H1 (cell line): ENCODE data around the gene TRIM14. TPM values are rescaled to one million over a fixed set of nuclear protein-coding genes. Genes with fewer than 3 reads are reported as not detected.

Source experiments
- CTCF ChIA-PET: fragments of 300-600 bp; sonication (Branson Sonifier 250); formaldehyde crosslinking; loops from one replicate; lab custom pipeline; 2021; ENCODE audit not compliant: partially characterized antibody; lab: Charles Lee
- POLR2A ChIA-PET: fragments of 300-600 bp; sonication (Branson Sonifier 250); formaldehyde crosslinking; loops from one replicate; lab custom pipeline; 2021; ENCODE audit warnings: inconsistent platforms; ENCODE audit not compliant: partially characterized antibody; lab: Charles Lee
- DNase-seq, 2 experiments: peaks; one replicate each; pipeline versions ENCODE4 v3.0.0 to v3.0.0-alpha.2; 2010 to 2022; ENCODE audit warnings: low spot score in 2 of 2, low read depth in 1 of 2, mixed read lengths in 1 of 2
- FAIRE-seq: peaks from 2 replicates; lab custom pipeline; 2011; peaks lifted over from hg19 to GRCh38; lab: Jason Lieb, UNC
- H2AFZ ChIP-seq: 2 replicates; pipeline ENCODE4 v1.8.1; 2012; ENCODE audit warnings: low read length, inconsistent platforms
- H2AK5ac ChIP-seq: 2 replicates; pipeline ENCODE4 v1.6.1; 2013; ENCODE audit warnings: low read depth, low read length
- H2BK120ac ChIP-seq: replicated peaks from 2 replicates; pipeline ENCODE3; 2013; ENCODE audit warnings: low read depth, low read length, inconsistent platforms
- H2BK12ac ChIP-seq: 2 replicates; pipeline ENCODE4 v1.6.1; 2013; ENCODE audit warnings: low read depth, low read length
- H2BK15ac ChIP-seq: 2 replicates; pipeline ENCODE4 v1.6.1; 2013; ENCODE audit warnings: low read length
- H2BK20ac ChIP-seq: 2 replicates; pipeline ENCODE4 v1.6.1; 2013; ENCODE audit warnings: low read length
- H2BK5ac ChIP-seq: 2 replicates; pipeline ENCODE4 v1.6.1; 2013; ENCODE audit warnings: low read depth, low read length
- H3K14ac ChIP-seq: 2 replicates; pipeline ENCODE4 v1.6.1; 2013; ENCODE audit warnings: inconsistent platforms; ENCODE audit not compliant: insufficient read length
- H3K18ac ChIP-seq: 2 replicates; pipeline ENCODE4 v1.6.1; 2013; ENCODE audit warnings: low read length; ENCODE audit errors: extremely low read depth
- H3K23ac ChIP-seq: 2 replicates; pipeline ENCODE4 v1.6.1; 2013; ENCODE audit warnings: inconsistent platforms; ENCODE audit not compliant: insufficient read length
- H3K23me2 ChIP-seq: 2 replicates; pipeline ENCODE4 v1.6.1; 2013; ENCODE audit warnings: low read depth, low read length
- H3K27ac ChIP-seq: 2 replicates; pipeline ENCODE4 v1.6.1; 2011; ENCODE audit warnings: low read depth, low read length, inconsistent platforms
- H3K27me3 ChIP-seq, 4 experiments: replicated peaks in 1 of 4; 1 replicate in 1 of 4; 2 replicates in 3 of 4; pipeline versions ENCODE4 v1.6.1 to v1.8.1; 2011 to 2013; ENCODE audit warnings: low read length in 3 of 4, mild to moderate bottlenecking in 3 of 4, inconsistent platforms in 2 of 4, mixed read lengths in 2 of 4, moderate library complexity in 1 of 4; ENCODE audit not compliant: control insufficient read depth in 3 of 4, insufficient read depth in 3 of 4; ENCODE audit errors: extremely low read depth in 1 of 4
- H3K36me3 ChIP-seq, 4 experiments: 2 replicates each; pipeline versions ENCODE4 v1.6.1 to v1.8.1; 2011 to 2013; ENCODE audit warnings: mild to moderate bottlenecking in 4 of 4, low read length in 3 of 4, moderate library complexity in 2 of 4, control low read depth in 1 of 4, inconsistent platforms in 1 of 4; ENCODE audit not compliant: insufficient read depth in 4 of 4, control insufficient read depth in 2 of 4
- H3K4ac ChIP-seq: replicated peaks from 2 replicates; pipeline ENCODE3; 2013; ENCODE audit warnings: low read length, low read depth, mixed read lengths, inconsistent platforms; ENCODE audit not compliant: insufficient read length
- H3K4me1 ChIP-seq, 4 experiments: replicated peaks in 1 of 4; 1 replicate in 1 of 4; 2 replicates in 3 of 4; pipeline versions ENCODE4 v1.6.1 to v1.8.1; 2011 to 2013; ENCODE audit warnings: low read length in 3 of 4, inconsistent platforms in 2 of 4, mixed read lengths in 1 of 4; ENCODE audit not compliant: insufficient read depth in 4 of 4, control insufficient read depth in 3 of 4
- H3K4me2 ChIP-seq, 2 experiments: 2 replicates each; pipeline versions ENCODE4 v1.6.1 to v1.8.1; 2011 to 2013; ENCODE audit warnings: low read depth in 2 of 2, low read length in 2 of 2, control low read depth in 1 of 2, inconsistent platforms in 1 of 2, mild to moderate bottlenecking in 1 of 2; ENCODE audit not compliant: insufficient read depth in 1 of 2
- H3K4me3 ChIP-seq, 4 experiments: fragments of 200-600, 300-600 bp in 1 of 4; sonication (generic), shearing (Covaris generic), sonication (Bioruptor Twin) in 1 of 4; 2 replicates each; pipeline versions ENCODE4 v1.5.1 to v1.8.1; 2011 to 2016; ENCODE audit warnings: low read length in 4 of 4, low read depth in 3 of 4, control low read depth in 2 of 4, inconsistent platforms in 2 of 4, mild to moderate bottlenecking in 2 of 4, mixed read lengths in 1 of 4, moderate library complexity in 1 of 4; ENCODE audit not compliant: insufficient read depth in 2 of 4; ENCODE audit errors: extremely low read depth in 1 of 4
- H3K56ac ChIP-seq: replicated peaks from 2 replicates; pipeline ENCODE3; 2013; ENCODE audit warnings: low read depth, mild to moderate bottlenecking, mixed read lengths, low read length, inconsistent platforms; ENCODE audit not compliant: insufficient read length
- H3K79me1 ChIP-seq: 2 replicates; pipeline ENCODE4 v1.6.1; 2013; ENCODE audit warnings: low read depth, low read length, control low read depth
- H3K79me2 ChIP-seq, 2 experiments: 2 replicates each; pipeline versions ENCODE4 v1.6.1 to v1.8.1; 2012 to 2013; ENCODE audit warnings: low read length in 2 of 2, mild to moderate bottlenecking in 2 of 2, inconsistent platforms in 1 of 2; ENCODE audit not compliant: insufficient read depth in 2 of 2, control insufficient read depth in 1 of 2
- H3K9ac ChIP-seq, 4 experiments: replicated peaks in 1 of 4; 1 replicate in 1 of 4; 2 replicates in 3 of 4; pipeline versions ENCODE4 v1.6.1 to v1.8.1; 2011 to 2013; ENCODE audit warnings: low read depth in 3 of 4, low read length in 3 of 4, control low read depth in 2 of 4, mild to moderate bottlenecking in 2 of 4, moderate library complexity in 2 of 4, inconsistent platforms in 1 of 4; ENCODE audit errors: extremely low read depth in 1 of 4
- H3K9me3 ChIP-seq, 2 experiments: 2 replicates each; pipeline versions ENCODE4 v1.6.1 to v1.8.1; 2012 to 2013; ENCODE audit warnings: mild to moderate bottlenecking in 2 of 2, moderate library complexity in 2 of 2, control low read depth in 1 of 2, inconsistent platforms in 1 of 2, low read depth in 1 of 2, low read length in 1 of 2, mixed read lengths in 1 of 2; ENCODE audit not compliant: insufficient read depth in 2 of 2
- H4K20me1 ChIP-seq, 2 experiments: replicated peaks in 1 of 2; 2 replicates each; pipeline versions ENCODE3 to v1.8.1; 2011 to 2013; ENCODE audit warnings: inconsistent platforms in 2 of 2, low read length in 2 of 2, mild to moderate bottlenecking in 1 of 2; ENCODE audit not compliant: insufficient read depth in 2 of 2, control insufficient read depth in 1 of 2
- H4K5ac ChIP-seq: 2 replicates; pipeline ENCODE4 v1.6.1; 2013; ENCODE audit warnings: low read length, low read depth, mixed read lengths, inconsistent platforms; ENCODE audit not compliant: insufficient read length
- H4K8ac ChIP-seq: 2 replicates; pipeline ENCODE4 v1.8.0; 2013; ENCODE audit warnings: mild to moderate bottlenecking, moderate library complexity, low read length, inconsistent platforms; ENCODE audit not compliant: insufficient read depth; ENCODE audit errors: extremely low read depth
- H4K91ac ChIP-seq: replicated peaks from 2 replicates; pipeline ENCODE3; 2013; ENCODE audit warnings: low read length, mixed read lengths, inconsistent platforms; ENCODE audit not compliant: insufficient read length
- RAD21 ChIP-seq, 2 experiments: IDR thresholded peaks in 1 of 2; conservative IDR thresholded peaks in 1 of 2; 2 replicates each; pipeline ENCODE4 v1.6.1; 2011; ENCODE audit warnings: low read depth in 2 of 2, low read length in 2 of 2, improper control_type of control experiment in 1 of 2, inconsistent platforms in 1 of 2, mild to moderate bottlenecking in 1 of 2, moderate library complexity in 1 of 2
- WGBS, 2 experiments: shearing (Covaris generic) in 1 of 2; methylation state at CpG; one replicate each; pipeline versions ENCODE4 v1.1.6 to v1.1.7; 2013 to 2015; ENCODE audit warnings: low lambda C conversion rate in 2 of 2, mixed read lengths in 2 of 2, inconsistent platforms in 1 of 2, low coverage in 1 of 2, missing lambda C conversion rate in 1 of 2; ENCODE audit not compliant: insufficient replicate concordance in 2 of 2, insufficient coverage in 1 of 2, insufficient read length in 1 of 2; ENCODE audit errors: extremely low coverage in 1 of 2, missing lambda C conversion rate in 1 of 2; 5-methylcytosine and 5-hydroxymethylcytosine counted together
- polyA plus RNA-seq, 7 experiments: library from polyadenylated mRNA; depleted of rRNA in 3 of 7; stranded (reverse) in 5 of 7; unstranded in 2 of 7; fragments of >200 nt in 5 of 7; fragments of 200-250 nt in 2 of 7; gene quantifications; 1 replicate in 5 of 7; 2 replicates in 1 of 7; 4 replicates in 1 of 7; pipeline versions ENCODE4 v1.2.1 to v1.2.3, GENCODE V29; 2011 to 2013; ENCODE audit warnings: missing spikeins in 2 of 7, mixed read lengths in 2 of 7
- total RNA-seq: library from RNA; stranded (reverse); fragmentation: NEBNext Ultra II Directional; extraction: Animal tissue kit (Norgen Biotek cat#: 25700); gene quantifications from 2 replicates; pipeline ENCODE4 v1.2.1, GENCODE V29; 2021
- TF ChIP-seq, protein P1 (sequence below), 3 experiments: IDR thresholded peaks; 1 replicate in 2 of 3; 2 replicates in 1 of 3; pipeline versions ENCODE4 v1.5.1 to v1.6.1; 2011; ENCODE audit warnings: low read length in 3 of 3, mild to moderate bottlenecking in 3 of 3, inconsistent platforms in 2 of 3, low read depth in 1 of 3, moderate library complexity in 1 of 3; ENCODE audit not compliant: insufficient read depth in 1 of 3; ENCODE audit errors: control extremely low read depth in 1 of 3

TRIM14 gene
- total and polyA plus RNA-seq, 2 of the 8 experiments (the other 6 are each of a cell fraction or from before 2014, with no cell fraction given) = 9.2 to 19.4 TPM

DNA sequence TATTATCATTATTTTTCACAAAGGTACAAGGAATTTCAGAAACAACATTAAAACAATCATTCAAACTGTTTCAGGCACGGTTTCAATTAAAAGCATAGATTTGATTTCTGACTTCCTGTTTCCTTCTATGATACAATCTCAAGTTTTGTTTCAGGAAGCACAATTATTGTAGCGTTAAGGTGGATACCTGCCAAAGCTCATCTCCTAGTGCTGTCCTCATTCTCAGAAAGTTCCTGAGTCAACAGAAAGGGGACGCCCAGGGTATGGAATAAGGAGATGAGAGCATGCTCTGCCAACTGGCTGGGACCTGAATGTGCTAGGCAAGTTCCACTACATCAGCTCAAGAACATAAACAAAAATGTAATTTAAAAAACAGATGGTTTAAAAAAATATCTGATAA lies 2.0 kb upstream of the TRIM14 start:
- Histone ChIP-seq H3K56ac (no peak overlapping the region), H3K27ac (no peak overlapping the region), H2BK5ac (no peak overlapping the region), H3K23me2 (peaks cover 7% of the 10 kb centered on the region; the same call in 1 of the 2 replicates), H3K27me3 (no peaks in the 10 kb centered on the region; a peak in 1 of 7 replicates), H4K91ac (no peak overlapping the region), H2AK5ac (no peak overlapping the region), H2BK12ac (no peak overlapping the region), H2BK15ac (no peak overlapping the region), H3K4me3 (no peak overlapping the region), H2BK20ac (no peak overlapping the region), H3K18ac (no peak overlapping the region), H3K9me3 (no peaks in the 10 kb centered on the region; a peak in 1 of 4 replicates), H3K4ac (no peak overlapping the region), H2BK120ac (no peak overlapping the region), H4K5ac (no peak overlapping the region), H3K79me2 (no peaks in the 10 kb centered on the region), H3K14ac (no peak overlapping the region), H4K8ac (no peak overlapping the region), H4K20me1 (no peaks in the 10 kb centered on the region), H3K4me2 (no peak overlapping the region), H3K4me1 (peaks cover 0 to 8% (median 3%) of the 10 kb centered on the region in 4 experiments; a peak in 4 of 7 replicates), H3K9ac (no peak overlapping the region), H3K79me1 (no peaks in the 10 kb centered on the region), H3K23ac (no peak overlapping the region), H2AFZ (no peak overlapping the region), H3K36me3 (no peaks in the 10 kb centered on the region; a peak in 2 of 8 replicates)
- no peak for DNase-seq
- 86% methylated on average over 3 of the region's 3 CpGs; no CpG with 5 or more reads in 1 of the 2 experiments for WGBS, 2 experiments
- FAIRE-seq = no peak
- ChIA-PET POLR2A (interaction anchor here (1.2 to 1.4 kb wide), 2 partner anchors 9 to 10 kb away, joined by 3 to 4 read pairs; no protein-coding TSS in a partner anchor), CTCF (interaction anchor here (0.5 to 2.9 kb wide), 13 partner anchors 9 to 126 kb away, joined by 3 to 15 read pairs (median 4); no protein-coding TSS in a partner anchor)
- TF ChIP-seq, protein P1, sequence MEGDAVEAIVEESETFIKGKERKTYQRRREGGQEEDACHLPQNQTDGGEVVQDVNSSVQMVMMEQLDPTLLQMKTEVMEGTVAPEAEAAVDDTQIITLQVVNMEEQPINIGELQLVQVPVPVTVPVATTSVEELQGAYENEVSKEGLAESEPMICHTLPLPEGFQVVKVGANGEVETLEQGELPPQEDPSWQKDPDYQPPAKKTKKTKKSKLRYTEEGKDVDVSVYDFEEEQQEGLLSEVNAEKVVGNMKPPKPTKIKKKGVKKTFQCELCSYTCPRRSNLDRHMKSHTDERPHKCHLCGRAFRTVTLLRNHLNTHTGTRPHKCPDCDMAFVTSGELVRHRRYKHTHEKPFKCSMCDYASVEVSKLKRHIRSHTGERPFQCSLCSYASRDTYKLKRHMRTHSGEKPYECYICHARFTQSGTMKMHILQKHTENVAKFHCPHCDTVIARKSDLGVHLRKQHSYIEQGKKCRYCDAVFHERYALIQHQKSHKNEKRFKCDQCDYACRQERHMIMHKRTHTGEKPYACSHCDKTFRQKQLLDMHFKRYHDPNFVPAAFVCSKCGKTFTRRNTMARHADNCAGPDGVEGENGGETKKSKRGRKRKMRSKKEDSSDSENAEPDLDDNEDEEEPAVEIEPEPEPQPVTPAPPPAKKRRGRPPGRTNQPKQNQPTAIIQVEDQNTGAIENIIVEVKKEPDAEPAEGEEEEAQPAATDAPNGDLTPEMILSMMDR (IDR thresholded peaks at IDR 0.05; ENCODE audit: control extremely low read depth in 1 of 3, insufficient read depth in 1 of 3, low read depth in 1 of 3, low read length in 3 of 3) = no peak
- peak; percentile 8 to 32; a peak in 1 of 4 replicates for TF ChIP-seq RAD21 (IDR thresholded peaks at IDR 0.05 in 1 of 2, conservative IDR thresholded peaks at IDR 0.05 in 1 of 2; ENCODE audit: low read depth in 2 of 2, low read length in 2 of 2)
